HL-60 (cell line): ENCODE data around the gene PIGR.

ENCODE experiments used
- DNase-seq, 2 experiments: peaks; one replicate each; pipeline ENCODE4 v3.0.0-alpha.2; 2010 to 2020; ENCODE audit warnings: low read depth in 1 of 2, low spot score in 1 of 2
- H3K27ac ChIP-seq: fragments of 250-450 bp; sonication (Bioruptor Pico); replicated peaks from 2 replicates; pipeline ENCODE4 v1.5.1; 2020; ENCODE audit warnings: mild to moderate bottlenecking, moderate library complexity
- H3K27me3 ChIP-seq: fragments of 250-450 bp; sonication (Bioruptor Pico); 2 replicates; pipeline ENCODE4 v1.5.1; 2021; ENCODE audit warnings: mild to moderate bottlenecking, moderate library complexity; ENCODE audit not compliant: insufficient read depth, poor library complexity, severe bottlenecking
- H3K4me3 ChIP-seq: replicated peaks from 2 replicates; pipeline ENCODE4 v1.5.1; 2011; ENCODE audit warnings: mild to moderate bottlenecking, control low read depth, low read length; ENCODE audit not compliant: insufficient read depth
- CTCF ChIP-seq: IDR thresholded peaks from one replicate; pipeline ENCODE4 v1.5.1; 2011; ENCODE audit warnings: low read length, control low read depth, inconsistent platforms; ENCODE audit not compliant: insufficient read depth
- GABPA ChIP-seq: IDR thresholded peaks from 2 replicates; pipeline ENCODE4 v1.6.1; 2012; ENCODE audit warnings: low read depth
- POLR2AphosphoS5 ChIP-seq: IDR thresholded peaks from 2 replicates; pipeline ENCODE4 v1.6.1; 2012; ENCODE audit warnings: low read depth
- REST ChIP-seq: IDR thresholded peaks from 2 replicates; pipeline ENCODE4 v1.6.1; 2012; ENCODE audit warnings: low read depth; ENCODE audit not compliant: insufficient replicate concordance
- SPI1 ChIP-seq: IDR thresholded peaks from 2 replicates; pipeline ENCODE4 v1.6.1; 2012; ENCODE audit warnings: low read depth, mild to moderate bottlenecking, borderline replicate concordance

PIGR gene

GRCh38 chr1:206885341-206886060 is 60.8 kb downstream of the PIGR start:
- peaks cover 14% of the 10 kb centered on the region for H3K27me3 ChIP-seq
- TF ChIP-seq REST (no peak), GABPA (no peak), POLR2AphosphoS5 (no peak)
- H3K4me3 ChIP-seq = no peak overlapping the region
- DNase-seq = no peak
- no peak overlapping the region for H3K27ac ChIP-seq

GRCh38 chr1:206883876-206884275 is 62.4 kb downstream of the PIGR start:
- DNase-seq = no peak
- no peak for TF ChIP-seq REST
- no peak for TF ChIP-seq POLR2AphosphoS5
- no peak for TF ChIP-seq CTCF
- no peak for TF ChIP-seq GABPA
- no peak for TF ChIP-seq SPI1
- Histone ChIP-seq H3K27me3 (peaks cover 14% of the 10 kb centered on the region), H3K4me3 (no peak overlapping the region), H3K27ac (no peak overlapping the region)

GRCh38 chr1:206883160-206883559 is 63.1 kb downstream of the PIGR start:
- Histone ChIP-seq H3K27me3 (peaks cover 9% of the 10 kb centered on the region), H3K27ac (no peak overlapping the region), H3K4me3 (no peak overlapping the region)
- TF ChIP-seq SPI1 (no peak), CTCF (no peak), POLR2AphosphoS5 (no peak)
- DNase-seq = no peak

- Histone ChIP-seq H3K27ac (no peak overlapping the region), H3K27me3 (peaks cover 5% of the 10 kb centered on the region), H3K4me3 (no peak overlapping the region)
- no peak for DNase-seq
- TF ChIP-seq REST (no peak), CTCF (no peak), GABPA (no peak), SPI1 (no peak), POLR2AphosphoS5 (no peak)
These were observed 63.7 kb downstream of the PIGR start for GRCh38 chr1:206882555-206882954.
